ENCODE measurements around the gene FOXO3.

- TF ChIP-seq CTCF (IDR thresholded peaks at IDR 0.05) (no peak), POLR2A (IDR thresholded peaks at IDR 0.05) (no peak)
These were observed 172.3 kb downstream of the FOXO3 start for GRCh38 chr6:108733051-108733450.

Data from heart left ventricle (tissue), 13 donors.